ENCODE measurements around the gene KIR2DL1. TPM values are rescaled to one million over a fixed set of nuclear protein-coding genes. Genes with fewer than 3 reads are reported as not detected.
"Not testable (repeated sequence)": the region's sequence is repeated elsewhere in the genome, so short reads cannot be mapped to it uniquely, and the experiment has no call there.

The KIR2DL1 gene
- not detected in 2 replicates for total RNA-seq

GRCh38 chr19:54769646-54770045 lies at the start of gene KIR2DL1:
TSS of gene KIR2DL1 (plus strand) at chr19:54769793. CDS start at chr19:54769851, 58 bp downstream.
- not testable (repeated sequence) for H3K4me1 Mint-ChIP-seq (ENCODE audit: low read depth); H3K36me3 Mint-ChIP-seq (ENCODE audit: low read depth)

GRCh38 chr19:54724142-54724541 lies 45.5 kb upstream of the KIR2DL1 start, which contains the start of gene KIR3DL3:
TSS of gene KIR3DL3 (plus strand) at chr19:54724442. CDS start at chr19:54724497, 55 bp downstream.
- no peak within 1 kb of the TSS for H3K27ac Mint-ChIP-seq
- intact Hi-C loops (cut with micrococcal nuclease), result no loop called here
- H3K9me3 Mint-ChIP-seq, result peaks cover 15% of the 10 kb centered on the region
- H3K4me3 Mint-ChIP-seq (ENCODE audit: low read depth), result no peak within 1 kb of the TSS
- no peaks in the 10 kb centered on the region for H3K4me1 Mint-ChIP-seq (ENCODE audit: low read depth)
- H3K27me3 Mint-ChIP-seq (ENCODE audit: low read depth), result no peaks in the 10 kb centered on the region
- no peak for DNase-seq (ENCODE audit: low spot score)
- no peaks in the 10 kb centered on the region for H3K36me3 Mint-ChIP-seq (ENCODE audit: low read depth)

More at GRCh38 chr19:54769646-54770045, at the start of gene KIR2DL1:
- DNase-seq (ENCODE audit: low spot score); H3K9me3 Mint-ChIP-seq; H3K4me3 Mint-ChIP-seq (ENCODE audit: low read depth); H3K27me3 Mint-ChIP-seq (ENCODE audit: low read depth); H3K27ac Mint-ChIP-seq; intact Hi-C loops (cut with micrococcal nuclease): not testable (repeated sequence)

DNA sequence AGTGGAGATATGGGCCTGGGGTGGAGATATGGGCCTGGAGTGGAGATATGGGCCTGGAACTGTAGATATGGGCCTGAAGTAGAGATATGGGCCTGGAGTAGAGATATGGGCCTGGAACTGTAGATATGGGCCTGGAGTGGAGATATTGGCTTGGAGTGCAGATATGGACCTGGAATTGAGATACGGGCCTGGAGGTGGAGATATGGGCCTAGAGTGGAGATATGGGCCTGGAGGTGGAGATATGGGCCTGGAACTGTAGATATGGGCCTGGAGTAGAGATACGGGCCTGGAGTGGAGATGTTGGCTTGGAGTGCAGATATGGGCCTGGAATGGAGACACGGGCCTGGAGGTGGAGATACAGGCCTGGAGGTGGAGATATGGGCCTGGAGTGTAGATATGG lies 44.9 kb upstream of the KIR2DL1 start:
- no peak for DNase-seq (ENCODE audit: low spot score)
- Mint-ChIP-seq H3K4me3 (ENCODE audit: low read depth) (no peak overlapping the region), H3K27ac (no peak overlapping the region), H3K4me1 (ENCODE audit: low read depth) (no peaks in the 10 kb centered on the region), H3K9me3 (peaks cover 15% of the 10 kb centered on the region), H3K27me3 (ENCODE audit: low read depth) (no peaks in the 10 kb centered on the region), H3K36me3 (ENCODE audit: low read depth) (no peaks in the 10 kb centered on the region)
- intact Hi-C loops (cut with micrococcal nuclease), result no loop called here

DNA sequence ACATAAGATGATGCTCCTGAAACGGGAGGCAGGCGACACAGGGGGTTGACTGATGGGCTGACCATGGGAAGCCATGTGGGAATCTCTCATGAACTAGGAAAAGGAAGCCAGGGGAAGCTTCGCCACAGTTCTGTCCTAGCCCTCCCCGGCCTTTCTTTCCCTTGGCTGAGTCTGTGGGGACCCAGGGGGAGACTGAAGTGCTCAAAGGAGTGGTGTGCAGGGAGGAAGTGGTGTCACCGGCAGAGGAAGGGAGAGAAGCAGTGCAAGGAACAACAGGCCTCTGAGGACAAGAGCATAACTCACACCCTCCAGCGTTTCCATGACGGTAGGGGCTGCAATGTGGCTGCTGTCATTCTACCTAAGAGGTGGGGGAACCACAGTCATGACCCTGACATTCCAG lies 44.3 kb upstream of the KIR2DL1 start:
- intact Hi-C loops (cut with micrococcal nuclease), result no loop called here

GRCh38 chr19:54727562-54727961 lies 42.0 kb upstream of the KIR2DL1 start:
- no peak for DNase-seq (ENCODE audit: low spot score)
- intact Hi-C loops (cut with micrococcal nuclease), result no loop called here
- Mint-ChIP-seq H3K36me3 (ENCODE audit: low read depth) (no peaks in the 10 kb centered on the region), H3K4me1 (ENCODE audit: low read depth) (no peaks in the 10 kb centered on the region), H3K27ac (no peak overlapping the region), H3K4me3 (ENCODE audit: low read depth) (no peak overlapping the region), H3K27me3 (ENCODE audit: low read depth) (no peaks in the 10 kb centered on the region), H3K9me3 (peaks cover 10% of the 10 kb centered on the region)

More for the DNA sequence above, 44.3 kb upstream of the KIR2DL1 start:
- no peaks in the 10 kb centered on the region for H3K36me3 Mint-ChIP-seq (ENCODE audit: low read depth)
- H3K4me1 Mint-ChIP-seq (ENCODE audit: low read depth), result no peaks in the 10 kb centered on the region
- no peak for DNase-seq (ENCODE audit: low spot score)
- no peak overlapping the region for H3K27ac Mint-ChIP-seq
- H3K27me3 Mint-ChIP-seq (ENCODE audit: low read depth), result no peaks in the 10 kb centered on the region
- H3K9me3 Mint-ChIP-seq, result peaks cover 15% of the 10 kb centered on the region
- no peak overlapping the region for H3K4me3 Mint-ChIP-seq (ENCODE audit: low read depth)

GRCh38 chr19:54728167-54728566 lies 41.4 kb upstream of the KIR2DL1 start:
- H3K27me3 Mint-ChIP-seq (ENCODE audit: low read depth), result no peaks in the 10 kb centered on the region
- peaks cover 9% of the 10 kb centered on the region for H3K9me3 Mint-ChIP-seq
- no peak overlapping the region for H3K27ac Mint-ChIP-seq
- H3K4me3 Mint-ChIP-seq (ENCODE audit: low read depth), result no peak overlapping the region
- DNase-seq (ENCODE audit: low spot score), result no peak
- no peaks in the 10 kb centered on the region for H3K36me3 Mint-ChIP-seq (ENCODE audit: low read depth)
- intact Hi-C loops (cut with micrococcal nuclease), result no loop called here
- no peaks in the 10 kb centered on the region for H3K4me1 Mint-ChIP-seq (ENCODE audit: low read depth)

- no peak for DNase-seq (ENCODE audit: low spot score)
- H3K27me3 Mint-ChIP-seq (ENCODE audit: low read depth), result no peaks in the 10 kb centered on the region
- H3K27ac Mint-ChIP-seq, result no peak overlapping the region
- no peaks in the 10 kb centered on the region for H3K36me3 Mint-ChIP-seq (ENCODE audit: low read depth)
- intact Hi-C loops (cut with micrococcal nuclease), result no loop called here
- H3K4me3 Mint-ChIP-seq (ENCODE audit: low read depth), result no peak overlapping the region
- no peaks in the 10 kb centered on the region for H3K9me3 Mint-ChIP-seq
- no peaks in the 10 kb centered on the region for H3K4me1 Mint-ChIP-seq (ENCODE audit: low read depth)
Measured at GRCh38 chr19:54729416-54730188, 40.0 kb upstream of the KIR2DL1 start.

DNA sequence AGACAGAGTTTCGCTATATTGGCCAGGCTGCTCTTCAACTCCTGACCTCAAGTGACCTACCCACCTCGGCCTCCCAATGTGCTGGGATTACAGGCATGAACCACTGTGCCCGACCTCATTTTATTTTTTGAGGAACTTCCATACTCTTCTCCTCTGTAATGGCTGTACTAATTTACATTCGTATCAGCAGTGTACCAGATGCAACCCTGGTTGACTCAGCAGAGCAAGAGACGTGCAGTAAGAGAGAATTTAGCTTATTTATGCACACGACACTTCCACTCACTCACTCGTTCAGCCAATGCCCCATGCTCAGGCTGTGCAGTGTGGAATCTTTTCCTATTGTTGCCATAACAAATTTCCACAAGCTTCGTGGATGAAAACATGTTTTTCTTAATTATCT lies 38.4 kb upstream of the KIR2DL1 start:
- Mint-ChIP-seq H3K27ac (no peak overlapping the region), H3K4me3 (ENCODE audit: low read depth) (no peak overlapping the region), H3K27me3 (ENCODE audit: low read depth) (no peaks in the 10 kb centered on the region), H3K36me3 (ENCODE audit: low read depth) (no peaks in the 10 kb centered on the region), H3K4me1 (ENCODE audit: low read depth) (no peaks in the 10 kb centered on the region), H3K9me3 (no peaks in the 10 kb centered on the region)
- DNase-seq (ENCODE audit: low spot score), result no peak
- intact Hi-C loops (cut with micrococcal nuclease), result no loop called here

DNA sequence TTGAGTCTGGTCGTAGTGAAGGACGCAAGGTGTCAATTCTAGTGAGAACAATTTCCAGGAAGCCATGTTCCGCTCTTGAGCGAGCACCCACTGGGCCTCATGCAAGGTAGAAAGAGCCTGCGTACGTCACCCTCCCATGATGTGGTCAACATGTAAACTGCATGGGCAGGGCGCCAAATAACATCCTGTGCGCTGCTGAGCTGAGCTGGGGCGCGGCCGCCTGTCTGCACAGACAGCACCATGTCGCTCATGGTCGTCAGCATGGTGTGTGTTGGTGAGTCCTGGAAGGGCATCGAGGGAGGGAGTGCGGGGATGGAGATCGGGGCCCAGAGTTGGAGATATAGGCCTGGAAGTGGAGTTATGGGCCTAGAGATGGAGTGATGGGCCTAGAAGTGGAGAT lies 31.3 kb upstream of the KIR2DL1 start, which contains the start of gene KIR2DL3:
TSS of gene KIR2DL3 (plus strand) at position 208 of the 400 bp plus-strand sequence. CDS start at position 241, 33 bp downstream.
- H3K27me3 Mint-ChIP-seq (ENCODE audit: low read depth); intact Hi-C loops (cut with micrococcal nuclease); DNase-seq (ENCODE audit: low spot score); H3K4me3 Mint-ChIP-seq (ENCODE audit: low read depth); H3K36me3 Mint-ChIP-seq (ENCODE audit: low read depth); H3K9me3 Mint-ChIP-seq; H3K4me1 Mint-ChIP-seq (ENCODE audit: low read depth); H3K27ac Mint-ChIP-seq: not testable (repeated sequence)

GRCh38 chr19:54738715-54739114 lies 30.9 kb upstream of the KIR2DL1 start:
- no peak for DNase-seq (ENCODE audit: low spot score)
- Mint-ChIP-seq H3K27ac (no peak overlapping the region), H3K27me3 (ENCODE audit: low read depth) (no peaks in the 10 kb centered on the region), H3K36me3 (ENCODE audit: low read depth) (no peaks in the 10 kb centered on the region), H3K9me3 (no peaks in the 10 kb centered on the region), H3K4me3 (ENCODE audit: low read depth) (no peak overlapping the region), H3K4me1 (ENCODE audit: low read depth) (no peaks in the 10 kb centered on the region)
- intact Hi-C loops (cut with micrococcal nuclease), result no loop called here

DNA sequence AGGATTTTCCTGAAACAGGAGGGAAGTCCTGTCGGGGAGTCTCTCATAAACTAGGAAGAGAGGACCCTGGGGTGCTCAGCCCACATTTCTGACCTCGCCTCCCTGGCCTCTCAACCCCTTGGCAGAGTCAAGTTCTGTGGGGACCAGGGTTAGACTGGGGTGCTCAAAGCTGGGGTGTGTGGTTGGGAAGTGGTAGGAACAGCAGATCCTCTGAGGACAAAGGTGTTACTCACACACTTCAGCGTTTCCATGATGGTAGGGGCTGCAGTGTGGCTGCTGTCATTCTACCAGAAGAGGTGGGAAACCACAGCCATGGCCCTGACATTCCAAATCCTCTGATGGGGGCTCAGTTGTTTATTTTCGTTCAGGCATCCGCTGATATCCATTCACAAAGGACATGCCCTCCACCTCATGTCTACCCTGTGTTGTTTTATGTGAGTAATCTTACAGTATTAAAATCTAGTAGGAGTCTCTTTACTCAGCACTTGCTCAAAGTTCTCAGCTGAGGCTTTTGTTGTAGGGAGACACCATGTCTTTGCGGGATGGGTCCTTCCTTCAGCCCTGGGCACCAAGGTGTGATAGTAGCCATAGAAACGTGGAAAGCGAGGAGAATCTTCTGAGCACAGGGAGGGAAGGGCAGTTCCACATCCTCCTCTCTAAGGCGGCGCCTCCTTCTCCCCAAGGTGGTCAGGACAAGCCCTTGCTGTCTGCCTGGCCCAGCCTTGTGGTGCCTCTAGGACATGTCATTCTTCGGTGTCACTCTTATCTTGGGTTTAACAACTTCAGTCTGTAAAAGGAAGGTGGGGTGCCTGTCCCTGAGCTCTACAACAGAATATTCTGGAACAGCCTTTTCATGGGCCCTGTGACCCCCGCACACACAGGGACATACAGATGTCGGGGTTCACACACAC lies 29.8 kb upstream of the KIR2DL1 start:
- H3K9me3 Mint-ChIP-seq, result no peaks in the 10 kb centered on the region
- intact Hi-C loops (cut with micrococcal nuclease), result no loop called here

DNA sequence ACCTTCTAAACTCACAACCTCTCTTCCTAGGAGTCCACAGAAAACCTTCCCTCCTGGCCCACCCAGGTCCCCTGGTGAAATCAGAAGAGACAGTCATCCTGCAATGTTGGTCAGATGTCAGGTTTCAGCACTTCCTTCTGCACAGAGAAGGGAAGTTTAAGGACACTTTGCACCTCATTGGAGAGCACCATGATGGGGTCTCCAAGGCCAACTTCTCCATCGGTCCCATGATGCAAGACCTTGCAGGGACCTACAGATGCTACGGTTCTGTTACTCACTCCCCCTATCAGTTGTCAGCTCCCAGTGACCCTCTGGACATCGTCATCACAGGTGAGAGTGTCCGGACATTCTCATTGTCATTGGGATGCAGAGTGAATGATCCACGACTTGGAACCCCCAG lies 27.6 kb upstream of the KIR2DL1 start:
- H3K36me3 Mint-ChIP-seq (ENCODE audit: low read depth); H3K4me3 Mint-ChIP-seq (ENCODE audit: low read depth); DNase-seq (ENCODE audit: low spot score); H3K27ac Mint-ChIP-seq; H3K27me3 Mint-ChIP-seq (ENCODE audit: low read depth); H3K4me1 Mint-ChIP-seq (ENCODE audit: low read depth); intact Hi-C loops (cut with micrococcal nuclease); H3K9me3 Mint-ChIP-seq: not testable (repeated sequence)

More for the DNA sequence above, 29.8 kb upstream of the KIR2DL1 start:
- H3K27me3 Mint-ChIP-seq (ENCODE audit: low read depth), result no peaks in the 10 kb centered on the region
- no peak for DNase-seq (ENCODE audit: low spot score)
- H3K27ac Mint-ChIP-seq, result no peak overlapping the region
- H3K36me3 Mint-ChIP-seq (ENCODE audit: low read depth), result no peaks in the 10 kb centered on the region
- H3K4me3 Mint-ChIP-seq (ENCODE audit: low read depth), result no peak overlapping the region
- H3K4me1 Mint-ChIP-seq (ENCODE audit: low read depth), result no peaks in the 10 kb centered on the region

GRCh38 chr19:54744080-54744479 lies 25.5 kb upstream of the KIR2DL1 start:
- H3K9me3 Mint-ChIP-seq; H3K36me3 Mint-ChIP-seq (ENCODE audit: low read depth); DNase-seq (ENCODE audit: low spot score); H3K27me3 Mint-ChIP-seq (ENCODE audit: low read depth); H3K4me1 Mint-ChIP-seq (ENCODE audit: low read depth); H3K4me3 Mint-ChIP-seq (ENCODE audit: low read depth); H3K27ac Mint-ChIP-seq; intact Hi-C loops (cut with micrococcal nuclease): not testable (repeated sequence)

Data from activated T-helper 2 cell treated with anti-CD3 and anti-CD28 coated beads, Interferon-gamma antibody, Interleukin-2, Interleukin-4, amounts not matched to agents 10 μg/mL and 5 μg/mL and 100 μg/mL, durations not matched to agents 14 hours and 24 hours and 36 hours (primary cell).